HL-60/S4 treated with phorbol 12-myristate 13-acetate at 8.2 ng/mL for 4 days and 3 days (cell line): Measurements from ENCODE around the gene DNAAF3.
"Not testable (repeated sequence)": the region's sequence is repeated elsewhere in the genome, so short reads cannot be mapped to it uniquely, and the experiment has no call there.

Source experiments
- in situ Hi-C: fragments of 300-500 bp; cut with MboI; formaldehyde crosslinking; loops from 2 replicates; pipeline ENCODE4 v1.15.0; 2022; ENCODE audit warnings: low sequenced_read_pairs

Gene DNAAF3

DNA sequence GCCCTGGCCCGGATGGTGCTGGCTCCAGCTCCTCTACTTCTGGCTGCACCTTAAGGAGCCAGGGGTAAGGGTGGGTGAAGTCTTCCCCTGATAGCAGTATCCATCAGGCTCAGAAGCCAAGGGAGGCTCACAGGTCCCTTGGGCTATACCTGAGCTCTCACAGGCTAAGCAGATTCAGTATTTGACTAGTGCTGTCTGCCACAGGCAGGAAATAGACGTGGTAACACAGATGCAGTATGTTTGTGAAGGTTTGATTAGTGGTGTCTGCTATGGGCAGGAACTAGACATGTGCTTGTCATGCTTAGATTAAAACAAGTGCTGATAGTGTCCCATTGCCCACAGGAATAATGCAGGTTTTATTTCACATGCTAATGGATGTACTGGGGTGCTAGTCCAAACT is 9.7 kb upstream of the DNAAF3 start:
- in situ Hi-C loops: no loop called here

DNA sequence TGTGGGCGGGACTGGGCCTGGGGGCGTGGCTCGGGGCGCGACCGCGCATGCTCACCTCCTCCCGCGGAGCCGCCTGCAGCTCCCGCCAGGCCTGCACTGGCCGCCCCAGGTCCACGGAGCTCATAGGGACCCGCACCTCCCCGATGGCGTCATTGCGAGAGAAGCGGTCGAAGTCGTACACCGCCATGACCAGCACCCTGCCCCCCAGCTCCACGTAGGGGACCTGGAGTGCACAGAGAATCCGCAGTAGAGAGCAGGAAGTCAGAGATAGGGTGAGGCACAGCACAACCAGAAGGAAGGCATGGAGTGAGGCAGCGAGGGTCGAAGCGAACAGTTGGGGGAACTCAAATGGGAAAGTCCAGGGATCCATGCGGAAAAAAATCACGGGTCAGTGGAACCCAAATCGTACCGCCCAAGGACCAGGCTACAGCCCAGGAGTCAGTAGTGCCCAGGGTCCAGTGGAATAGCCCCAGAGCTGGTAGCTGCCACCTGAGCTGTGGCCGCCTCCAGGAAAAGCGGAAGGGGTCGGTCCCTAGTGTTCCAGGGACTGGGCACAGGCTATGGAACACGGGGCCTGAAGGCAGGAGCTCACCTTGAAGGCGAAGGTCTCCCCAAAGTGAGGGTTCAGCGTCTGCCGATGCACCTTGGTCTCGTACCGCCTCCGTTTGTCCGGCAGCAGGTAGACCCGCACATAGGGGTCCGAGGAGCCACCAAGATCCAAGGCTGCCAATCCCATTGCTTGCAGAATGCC is 8.9 kb upstream of the DNAAF3 start:
- in situ Hi-C loops: no loop called here

DNA sequence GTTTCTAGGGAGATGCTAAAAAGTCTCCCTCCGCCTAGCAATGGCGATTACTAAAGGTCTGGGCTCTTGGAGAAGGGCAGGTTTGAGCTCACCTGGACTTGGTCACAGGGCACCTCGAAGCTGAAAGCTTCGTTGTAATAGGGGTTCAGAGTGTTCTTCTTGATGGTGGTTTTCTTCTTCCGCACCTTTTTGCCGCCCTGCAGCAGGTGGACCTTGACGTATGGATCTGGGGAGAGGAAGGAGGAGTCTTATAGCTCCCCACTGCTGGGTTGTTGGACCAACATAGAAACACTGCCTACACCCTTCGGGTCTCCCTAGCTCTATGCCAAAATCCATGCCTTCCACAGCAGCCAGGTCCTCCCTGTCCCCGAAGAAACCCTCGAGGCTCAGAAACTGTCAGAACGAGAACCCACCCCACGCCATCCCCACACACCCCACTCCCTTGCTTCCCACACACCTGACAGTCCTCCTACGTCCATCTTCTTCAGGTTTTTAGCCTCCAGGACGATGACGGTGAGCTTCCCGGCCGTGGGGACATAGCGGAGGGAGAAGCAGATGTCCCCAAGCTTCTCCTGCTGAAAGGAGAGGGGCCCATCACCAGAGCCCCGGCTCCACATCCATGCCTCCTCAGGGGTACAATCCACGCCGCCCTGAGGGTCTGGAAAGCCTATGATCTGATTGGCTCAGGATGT is 8.2 kb upstream of the DNAAF3 start:
- in situ Hi-C loops: no loop called here

DNA sequence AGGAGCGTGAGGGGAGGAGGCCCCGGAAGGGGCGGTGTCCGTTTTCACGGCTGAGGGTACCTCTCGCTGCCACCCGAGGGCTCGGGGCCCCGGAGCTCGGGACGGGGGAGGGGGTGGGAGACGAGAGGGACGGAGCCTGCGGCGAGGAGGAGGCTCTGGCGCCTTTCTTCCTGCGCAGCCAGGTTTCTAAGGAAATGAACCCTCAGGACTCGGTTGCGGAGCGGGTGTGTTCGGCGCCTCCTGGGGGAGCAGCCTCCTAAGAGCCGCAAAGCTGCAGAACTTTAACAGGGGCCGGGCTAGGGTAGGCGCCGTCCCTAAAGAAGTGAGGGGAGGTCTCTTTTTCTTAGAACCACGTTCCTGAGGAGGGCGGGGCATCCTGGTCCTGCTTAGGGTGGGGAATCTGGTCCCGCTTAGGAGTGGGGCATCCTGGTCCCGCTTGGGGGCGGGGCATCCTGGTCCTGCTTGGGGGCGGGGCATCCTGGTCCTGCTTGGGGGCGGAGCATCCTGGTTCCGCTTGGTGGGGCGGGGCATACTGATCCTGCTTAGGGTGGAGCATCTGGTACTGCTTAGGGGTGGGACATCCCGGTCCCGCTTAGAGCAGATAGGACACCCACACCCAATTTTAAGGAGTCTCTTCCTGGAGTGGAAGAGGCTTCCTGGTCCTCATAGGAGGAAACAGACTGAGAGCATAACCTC is 7.4 kb upstream of the DNAAF3 start:
- in situ Hi-C loops: no loop called here

DNA sequence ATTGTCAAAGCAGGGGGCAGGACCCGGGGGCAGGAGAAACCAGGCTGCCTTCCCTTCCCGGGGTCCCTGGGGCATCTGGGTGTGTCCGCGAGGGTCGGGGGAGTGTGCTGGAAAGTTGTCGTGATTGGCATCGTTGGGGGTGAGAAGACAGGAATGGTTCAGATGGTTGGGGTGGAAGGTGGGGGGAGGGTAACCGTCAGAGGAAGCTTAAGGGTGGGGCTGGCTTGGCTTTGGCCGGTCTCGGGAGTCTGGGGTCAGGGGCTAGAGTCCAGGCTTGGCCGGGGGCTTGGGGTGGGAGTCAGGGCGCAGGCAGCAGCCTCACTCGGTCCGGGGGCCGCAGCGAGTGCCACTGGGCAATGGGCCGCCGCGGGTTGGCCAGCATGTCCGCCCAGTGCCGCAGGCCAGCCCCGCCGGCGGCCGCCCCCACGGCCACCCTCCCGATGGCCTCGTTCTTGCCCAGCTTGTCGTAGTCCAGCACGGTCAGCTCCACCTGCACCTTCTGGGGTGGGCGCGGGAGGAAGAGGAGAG is 6.8 kb upstream of the DNAAF3 start:
- in situ Hi-C loops: no loop called here

DNA sequence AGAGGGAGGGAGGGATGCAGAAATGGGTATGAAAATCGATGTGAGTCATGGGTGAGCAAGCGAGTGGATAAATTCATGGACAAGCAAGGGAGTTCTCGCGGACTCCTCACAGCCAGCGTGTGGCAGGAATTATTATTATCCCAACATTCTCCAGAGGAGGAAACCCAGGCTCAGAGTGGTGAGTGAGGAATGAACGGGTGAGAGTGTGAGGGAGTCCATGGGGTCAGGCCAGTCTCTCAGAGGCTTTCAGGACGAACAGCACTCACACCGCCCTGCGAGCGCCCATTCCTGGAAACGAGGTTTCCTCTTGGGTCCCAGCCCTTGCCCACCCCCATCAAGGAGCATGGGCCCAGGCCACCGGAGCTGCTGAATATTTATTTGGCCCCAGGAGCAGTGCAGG is 6.3 kb upstream of the DNAAF3 start:
- in situ Hi-C loops: no loop called here

DNA sequence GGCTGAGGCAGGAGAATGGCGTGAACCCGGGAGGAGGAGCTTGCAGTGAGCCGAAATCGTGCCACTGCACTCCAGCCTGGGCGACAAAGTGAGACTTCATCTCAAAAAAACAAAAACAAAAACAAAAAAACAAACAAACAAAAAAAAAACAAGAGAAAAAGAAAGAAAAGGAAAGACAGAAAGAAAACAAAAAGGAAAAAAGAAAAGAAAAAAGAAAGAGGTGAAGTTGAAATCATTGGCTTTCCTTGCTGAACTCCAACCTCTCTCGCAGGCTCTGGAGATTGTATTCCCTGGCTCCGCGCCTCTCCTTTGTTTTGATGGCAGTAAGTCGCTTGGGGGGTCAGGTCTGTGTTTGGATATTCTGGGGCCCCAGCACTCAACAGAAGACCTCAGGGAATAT is 5.9 kb upstream of the DNAAF3 start:
- in situ Hi-C loops: not testable (repeated sequence)

DNA sequence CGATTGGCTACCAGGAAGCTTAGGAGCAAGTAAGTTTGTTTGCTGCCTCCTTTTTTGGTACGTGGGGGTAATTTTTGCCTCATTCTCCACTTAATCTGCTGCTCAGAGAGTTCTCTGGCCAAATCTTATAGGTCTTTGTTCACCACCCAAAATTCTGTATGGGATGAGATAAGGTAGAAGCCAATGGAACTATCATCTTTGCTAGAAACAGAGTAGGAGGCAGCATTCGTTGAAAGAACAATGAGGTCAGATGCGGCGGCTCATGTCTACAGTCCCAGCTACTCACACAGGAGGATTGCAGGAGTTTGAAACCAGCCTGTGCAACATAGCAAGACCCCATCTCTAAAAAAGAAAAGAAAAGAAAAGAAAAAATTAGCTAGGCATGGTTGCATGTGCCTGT is 5.0 kb upstream of the DNAAF3 start:
- in situ Hi-C loops: no loop called here

DNA sequence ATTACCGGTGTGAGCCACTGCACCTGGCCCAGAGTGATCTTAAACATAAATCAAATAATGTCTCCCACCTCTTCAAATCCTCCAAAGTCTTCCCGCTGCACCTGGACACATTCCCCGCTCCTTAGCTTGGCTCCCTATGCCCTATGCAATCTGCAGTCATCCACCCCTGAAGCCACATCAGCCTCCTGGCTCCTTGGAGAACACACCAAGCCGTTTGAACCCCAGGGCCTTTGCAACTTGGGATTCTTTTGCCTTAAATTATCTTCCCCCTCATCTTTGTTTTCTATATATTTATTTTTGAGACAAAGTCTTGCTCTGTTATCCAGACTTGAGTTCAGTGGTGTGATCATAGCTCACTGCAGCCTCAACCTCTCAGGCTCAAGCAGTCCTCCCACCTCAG is 2.7 kb upstream of the DNAAF3 start:
- in situ Hi-C loops: no loop called here

DNA sequence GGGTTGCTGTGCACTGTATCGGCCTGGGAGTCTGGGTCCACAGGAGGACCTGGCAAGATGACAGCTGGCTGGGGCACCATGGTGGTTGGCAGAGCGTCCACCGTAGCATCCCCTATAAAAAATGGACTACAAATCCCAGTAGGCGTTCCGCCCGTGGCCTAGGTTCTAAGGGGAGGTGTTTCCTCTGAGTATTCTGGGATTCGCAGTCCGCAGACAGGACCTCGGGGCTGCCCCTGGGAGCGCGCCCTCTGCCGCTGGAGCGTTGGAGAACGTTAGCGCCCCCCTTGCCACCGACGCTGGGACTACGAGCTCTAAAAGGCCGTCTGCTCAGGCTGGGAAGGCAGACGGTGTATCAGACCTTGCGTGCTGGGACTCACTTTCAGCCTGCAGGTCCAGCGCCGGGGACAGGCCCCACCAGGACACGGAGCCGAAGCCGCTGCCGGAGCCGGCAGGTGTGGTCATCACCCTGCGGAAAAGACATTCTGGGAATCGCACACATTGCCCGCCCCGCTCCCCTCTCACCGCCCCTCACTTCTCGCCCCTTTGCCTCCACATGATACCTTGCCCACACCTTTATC is 372 bp downstream of the DNAAF3 start:
- in situ Hi-C loops: no loop called here

DNA sequence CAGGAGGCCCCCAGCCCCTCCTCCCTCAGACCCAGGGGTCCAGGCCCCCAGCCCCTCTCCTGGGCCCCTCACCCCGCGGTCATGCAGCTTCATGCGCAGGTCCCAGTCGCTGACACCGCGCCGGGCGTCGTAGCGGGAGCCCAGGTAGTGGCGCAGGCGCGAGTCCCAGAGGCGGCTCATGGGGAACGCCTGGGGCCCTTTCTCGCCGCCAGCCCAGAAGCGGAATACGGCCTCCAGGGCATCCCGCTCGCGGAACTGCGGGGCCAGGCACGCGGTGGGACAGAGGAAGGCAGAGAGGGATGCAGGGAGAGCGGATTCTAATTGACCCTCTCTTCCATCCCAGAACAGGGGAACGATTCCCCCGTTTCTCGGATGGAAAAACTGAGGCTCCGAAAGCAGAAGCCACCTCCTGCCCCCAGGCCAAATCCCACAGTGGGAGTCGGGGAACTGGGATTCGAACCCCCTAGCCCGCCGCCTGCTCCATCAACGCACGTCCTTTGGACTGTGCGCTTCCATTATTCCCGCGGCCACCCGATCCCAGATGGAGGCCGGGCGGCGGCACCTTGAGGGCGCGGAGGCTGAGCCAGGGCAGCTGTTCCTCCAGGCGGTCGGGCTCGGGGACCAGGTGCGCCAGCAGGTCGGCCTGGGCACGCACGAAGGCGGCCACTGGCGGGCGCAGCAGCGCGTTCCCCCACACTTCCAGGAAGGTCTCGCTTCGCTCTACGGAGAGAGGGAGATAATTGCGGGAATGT is 4.7 kb downstream of the DNAAF3 start:
- in situ Hi-C loops: no loop called here

DNA sequence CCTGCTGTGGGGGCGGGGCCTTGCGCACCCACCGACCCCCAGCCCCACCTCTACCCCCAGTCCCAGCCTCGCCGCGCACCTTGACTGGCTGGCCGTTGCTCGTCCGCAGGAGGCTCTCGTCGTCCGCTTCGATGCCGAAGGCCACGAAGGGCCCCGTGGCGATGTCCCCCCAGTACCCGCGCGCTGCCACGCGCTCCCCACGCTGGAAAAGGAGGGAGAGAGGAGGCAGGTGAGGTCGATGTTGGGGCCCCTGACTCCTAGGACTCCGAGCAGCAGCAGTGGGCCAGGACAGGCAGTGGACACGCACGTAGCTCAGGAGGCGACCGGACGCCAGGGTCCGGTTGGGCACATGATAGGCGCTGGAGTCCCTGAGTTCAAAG is 5.4 kb downstream of the DNAAF3 start:
- in situ Hi-C loops: no loop called here

DNA sequence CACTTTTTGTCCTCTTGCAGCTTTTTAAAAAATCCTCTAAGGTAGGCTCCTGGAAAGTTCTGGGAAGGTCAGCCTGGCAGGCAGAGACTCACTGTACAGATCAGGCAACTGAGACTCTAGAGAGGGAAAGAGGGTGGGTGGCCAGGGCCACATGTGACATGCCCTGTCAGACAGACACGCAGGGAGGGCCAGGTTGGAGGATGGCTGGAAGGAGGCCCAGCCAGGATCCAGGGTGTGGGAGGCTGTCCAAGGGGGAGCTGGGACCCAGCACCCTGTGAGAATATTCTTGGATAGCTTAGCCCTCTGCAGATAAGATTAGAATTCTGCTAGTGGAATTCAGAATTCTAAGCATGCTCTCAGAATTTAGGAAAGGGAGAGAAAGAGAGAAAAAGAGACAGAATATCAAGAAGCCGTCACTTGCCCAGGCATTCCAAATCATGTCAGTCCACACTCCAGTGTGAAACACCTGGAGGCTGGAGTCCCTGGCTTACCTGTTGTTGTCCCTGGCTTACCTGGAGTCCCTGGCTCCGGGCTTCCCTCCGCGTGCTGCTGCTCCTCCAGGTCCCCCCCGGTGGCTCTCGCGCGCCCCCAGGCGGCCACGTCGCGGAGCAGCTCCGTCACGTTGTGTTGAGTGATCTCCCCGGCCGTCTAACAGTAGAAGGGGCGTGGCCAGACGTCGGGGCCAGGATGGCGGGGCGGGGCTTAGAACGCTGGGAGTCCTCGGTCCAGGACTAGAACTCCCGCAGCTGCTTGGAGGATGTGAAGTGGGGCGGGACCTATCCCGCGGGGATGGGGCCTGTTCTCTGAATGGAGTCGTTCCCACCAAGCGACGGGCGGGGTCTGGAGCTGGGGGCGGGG is 6.1 kb downstream of the DNAAF3 start:
- in situ Hi-C loops: no loop called here

DNA sequence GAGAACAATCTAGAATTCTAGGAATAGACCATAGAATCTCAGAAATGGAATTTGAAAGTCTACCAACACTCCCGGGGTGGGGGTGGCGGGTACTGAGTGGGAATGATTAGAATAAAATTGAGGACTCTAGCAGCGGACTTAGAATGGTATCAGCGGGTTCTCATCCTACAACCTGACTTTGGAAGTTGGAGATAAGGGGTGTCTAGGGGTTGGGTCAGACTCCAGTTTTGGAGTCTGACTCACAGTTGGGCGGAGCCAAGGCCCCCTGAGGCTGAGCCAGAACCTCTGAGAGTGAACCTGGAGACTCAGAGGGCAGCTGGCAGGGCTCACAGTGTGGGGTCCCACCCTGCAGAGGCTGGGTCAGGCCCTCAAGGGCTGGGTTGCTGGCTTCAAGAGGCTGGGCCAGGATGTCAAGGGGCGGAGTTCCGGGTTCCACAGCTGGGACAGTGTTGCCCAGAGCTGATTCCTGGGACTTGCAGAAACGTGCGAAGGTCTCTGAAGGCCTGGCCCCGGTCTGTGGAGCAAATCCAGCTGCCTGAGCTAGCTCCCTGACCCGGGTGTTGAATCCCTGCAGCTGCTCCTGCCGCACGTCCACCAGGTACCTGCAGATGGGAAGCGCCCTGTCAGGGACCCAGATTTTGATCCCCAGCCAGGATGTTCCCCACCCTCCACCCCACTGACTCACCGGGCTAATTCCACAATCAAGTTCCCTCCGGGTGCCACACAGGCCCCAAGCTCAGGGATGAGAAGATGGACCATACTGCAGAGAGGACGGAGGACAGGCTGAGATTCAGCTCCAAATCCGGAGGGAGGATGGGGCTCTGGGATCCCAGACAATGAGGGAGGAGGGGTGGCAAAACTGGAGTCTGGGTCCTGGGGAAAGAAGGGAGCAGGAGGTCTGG is 7.3 kb downstream of the DNAAF3 start:
- in situ Hi-C loops: no loop called here

DNA sequence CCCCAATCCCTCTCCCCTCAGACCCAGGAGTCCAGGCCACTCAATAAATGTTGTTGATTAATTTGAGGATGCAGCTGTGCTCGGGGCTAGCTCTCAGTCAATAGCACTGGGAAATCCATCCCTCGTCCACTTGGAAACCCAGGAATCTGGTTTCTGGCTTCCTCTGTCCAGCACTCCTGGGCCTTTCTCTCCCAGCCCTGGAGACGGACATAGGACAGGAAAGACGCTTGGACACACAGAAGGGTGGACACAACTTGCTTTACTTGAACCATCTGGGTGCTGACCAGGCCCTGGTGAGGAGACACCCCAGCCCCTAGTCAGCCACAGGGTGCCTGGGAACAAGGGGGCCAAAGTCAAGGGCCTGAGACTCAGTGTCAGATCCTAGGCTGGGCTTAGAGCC is 8.0 kb downstream of the DNAAF3 start:
- in situ Hi-C loops: no loop called here

DNA sequence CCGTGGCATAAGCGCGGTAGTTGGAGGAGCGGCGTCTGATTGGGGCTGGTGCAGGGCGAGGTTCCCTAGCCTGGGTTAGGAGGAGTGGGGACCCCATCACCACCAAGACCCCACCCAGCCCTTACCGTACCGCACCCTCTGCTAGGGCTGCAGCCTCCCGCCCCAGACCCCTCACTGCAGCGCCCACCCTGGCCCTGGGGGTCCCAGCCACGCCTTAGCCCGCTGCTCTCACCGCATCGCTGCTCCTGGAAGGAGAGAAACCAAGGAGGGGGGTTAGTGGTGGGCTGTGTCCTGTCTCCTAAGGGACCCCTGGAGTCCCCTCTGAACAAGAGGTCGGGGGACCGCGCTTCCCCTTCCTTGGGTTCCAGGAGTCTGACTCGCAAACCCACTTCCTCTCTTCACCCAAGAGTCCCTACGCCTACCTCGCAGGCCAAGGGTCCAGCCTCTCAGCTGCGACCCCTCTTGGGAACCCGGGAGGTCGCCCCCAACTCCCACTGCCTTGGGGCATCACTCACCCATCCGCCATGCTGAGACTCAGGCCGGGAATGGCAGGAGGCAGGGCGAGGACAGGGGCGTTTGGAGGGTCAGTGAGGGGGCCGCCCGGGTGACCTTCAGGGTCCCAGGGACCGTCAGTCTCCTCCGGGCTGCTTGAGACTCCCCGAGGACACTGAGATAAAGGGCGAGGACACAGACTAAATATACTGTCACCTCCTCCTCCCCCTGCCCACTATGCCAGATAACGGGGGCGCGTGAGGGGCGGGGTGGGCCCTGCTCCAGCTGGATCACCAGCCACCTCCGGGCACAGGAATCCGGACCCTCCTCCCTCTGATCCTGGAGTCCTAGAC is 9.1 kb downstream of the DNAAF3 start, which contains the start of gene TNNI3:
Gene TNNI3, minus strand, starts transcription at position 669 of the 845 bp plus-strand sequence. Its CDS starts 143 bp downstream, at position 526.
- in situ Hi-C loops: no loop called here

DNA sequence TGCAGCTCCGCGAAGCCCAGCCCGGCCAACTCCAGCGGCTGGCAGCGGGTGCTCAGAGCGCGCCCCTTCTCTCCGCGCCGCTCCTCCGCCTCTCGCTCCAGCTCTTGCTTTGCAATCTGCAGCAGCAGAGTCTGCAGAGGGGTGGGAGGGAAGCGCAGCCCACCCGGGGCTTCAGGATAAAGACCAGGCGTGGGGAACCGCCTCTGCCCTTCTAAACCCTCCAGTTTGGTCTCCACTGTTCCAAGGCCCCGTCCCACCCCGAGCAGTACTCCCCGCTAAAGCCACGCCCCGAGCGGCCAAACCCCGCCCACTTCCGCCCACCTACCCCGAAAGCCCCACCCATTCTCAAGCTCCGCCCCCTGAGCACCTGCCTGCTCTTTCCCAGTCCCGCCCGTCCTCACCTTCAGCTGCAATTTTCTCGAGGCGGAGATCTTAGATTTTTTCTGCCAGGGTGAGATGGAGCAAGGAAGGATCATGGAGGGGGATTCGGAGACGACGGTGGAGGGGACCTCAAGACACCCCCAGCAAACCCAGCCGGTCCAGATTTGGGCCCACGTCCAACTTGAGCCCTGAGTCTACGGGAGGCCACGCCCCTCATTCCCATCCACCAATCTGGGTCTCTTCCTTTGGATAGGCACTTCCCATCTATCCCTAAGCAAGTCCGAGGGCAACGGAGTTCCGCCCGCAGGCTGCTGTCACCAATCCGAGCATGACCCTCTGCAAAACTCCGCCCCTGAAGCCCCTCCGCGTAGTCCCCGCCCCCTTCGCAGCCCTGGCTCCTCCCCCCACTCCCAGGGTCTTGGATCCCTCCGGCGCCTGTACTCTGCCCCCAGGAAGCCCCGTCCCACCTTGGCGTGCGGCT is 10.0 kb downstream of the DNAAF3 start:
- in situ Hi-C loops: no loop called here
